Activated naive CD8-positive, alpha-beta T cell treated with anti-CD3 and anti-CD28 coated beads, Interleukin-2, amount 50 U/mL, for 16 hours (primary cell): ENCODE results near the gene TOR1B.

Experiments used
- DNase-seq: peaks from one replicate; pipeline ENCODE4 v3.0.0-alpha.2; 2020; ENCODE audit warnings: low read depth, low spot score

TOR1B gene

GRCh38 chr9:129840034-129840433, 37.0 kb downstream of the TOR1B start:
- DNase-seq = no peak

DNA sequence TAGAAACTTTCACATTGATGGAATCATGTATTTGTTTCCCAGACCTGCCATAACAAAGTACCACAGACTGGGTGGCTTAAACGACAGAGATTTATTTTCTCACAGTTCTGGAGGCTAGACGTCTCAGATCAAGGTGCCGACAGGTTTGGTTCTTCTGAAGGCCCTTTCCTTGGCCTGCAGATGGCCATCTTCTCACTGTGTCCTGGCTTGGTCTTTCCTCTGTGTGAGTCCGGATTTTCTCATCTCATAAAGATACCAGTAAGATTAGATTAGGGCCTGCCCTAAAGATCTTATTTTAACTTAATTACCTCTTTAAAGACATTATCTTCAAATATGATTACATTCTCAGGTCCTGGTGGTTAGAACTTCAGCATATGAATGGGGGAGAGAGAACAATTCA, 38.1 kb downstream of the TOR1B start:
- no peak for DNase-seq

DNA sequence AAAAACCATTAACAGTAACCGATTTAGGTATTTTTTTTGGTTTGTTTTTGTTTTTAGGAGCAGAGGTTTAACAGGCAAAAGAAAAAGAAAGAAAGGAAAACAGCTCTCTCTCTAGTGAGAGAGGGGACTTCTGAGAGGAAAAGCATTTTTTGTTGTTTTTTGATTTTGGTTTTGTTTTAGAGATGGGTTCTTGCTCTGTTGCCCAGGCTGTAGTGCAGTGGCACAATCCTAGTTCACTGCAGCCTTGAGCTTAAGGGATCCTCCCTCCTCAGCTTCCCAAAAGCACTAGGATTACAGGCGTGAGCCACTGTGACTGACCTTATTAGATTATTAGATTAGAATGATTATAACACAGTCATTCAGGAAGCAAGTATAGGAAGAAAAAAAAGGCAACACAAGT, 42.4 kb downstream of the TOR1B start:
- no peak for DNase-seq

DNA sequence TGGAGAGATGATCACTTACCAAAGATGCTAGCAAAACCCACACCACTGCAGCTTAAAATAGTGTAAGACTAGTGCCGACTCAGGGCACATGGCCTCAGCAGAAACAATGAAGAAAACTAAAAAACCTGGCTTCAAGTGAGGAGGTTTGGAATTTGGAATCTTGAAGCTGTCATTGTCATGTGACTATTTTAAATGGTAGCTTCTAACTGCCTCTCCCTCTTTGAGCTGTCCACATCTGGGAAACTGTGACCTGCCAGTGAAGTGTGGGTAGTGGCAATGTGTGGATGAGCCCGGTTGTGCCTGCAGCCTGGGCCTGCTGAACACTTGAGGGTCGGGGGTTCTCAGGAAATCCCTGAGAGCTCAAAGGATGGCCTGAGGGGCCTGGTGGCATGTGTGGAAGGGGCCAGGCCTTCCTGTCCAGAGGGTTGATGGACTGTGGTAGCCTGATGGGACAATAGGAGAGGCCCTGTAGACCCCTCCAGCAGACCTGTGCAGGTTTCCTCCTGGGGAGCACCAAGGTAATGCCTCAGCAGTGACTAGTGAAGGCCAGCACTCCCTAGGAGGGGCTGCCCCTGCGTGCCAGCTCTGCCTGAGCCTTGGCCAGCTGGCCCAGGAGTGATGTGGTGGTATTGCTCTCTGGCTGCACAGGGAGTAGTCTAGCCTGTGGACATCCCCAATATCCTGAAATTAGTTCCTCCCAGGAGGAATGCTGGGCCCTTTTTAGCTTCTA, 45.9 kb downstream of the TOR1B start:
- no peak for DNase-seq

- DNase-seq = no peak
Observed at GRCh38 chr9:129849901-129850300, 46.9 kb downstream of the TOR1B start.

DNA sequence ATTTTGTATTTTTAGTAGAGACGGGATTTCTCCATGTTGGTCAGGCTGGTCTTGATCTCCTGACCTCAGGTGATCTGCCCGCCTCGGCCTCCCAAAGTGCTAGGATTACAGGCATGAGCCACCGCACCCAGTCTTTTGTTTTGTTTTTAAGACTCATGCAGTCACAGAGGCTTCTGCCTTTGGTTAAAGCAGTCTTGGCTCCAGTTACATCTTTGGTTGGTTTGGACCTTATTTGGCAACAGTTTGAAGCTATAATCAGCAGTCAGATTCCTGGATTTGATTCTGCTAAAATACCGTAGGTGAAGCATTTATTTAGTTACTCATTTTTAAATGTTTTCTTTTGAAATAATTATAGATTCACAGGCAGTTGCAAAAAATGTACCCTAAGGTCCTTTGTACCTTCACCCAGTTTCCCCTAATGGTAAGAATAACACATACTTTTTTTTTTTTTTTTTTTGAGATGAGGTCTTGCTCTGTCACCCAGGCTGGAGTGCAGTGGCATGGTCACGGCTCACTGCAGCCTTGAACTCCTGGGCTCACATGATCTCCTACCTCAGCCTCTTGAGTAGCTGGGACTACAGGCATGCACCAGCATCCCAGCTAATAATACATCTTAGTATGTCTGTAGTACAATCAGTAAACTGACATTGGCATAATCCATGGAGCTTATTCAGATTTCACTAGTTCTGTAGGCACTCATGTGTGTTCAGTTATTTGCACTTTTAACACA, 48.0 kb downstream of the TOR1B start:
- DNase-seq = no peak

DNA sequence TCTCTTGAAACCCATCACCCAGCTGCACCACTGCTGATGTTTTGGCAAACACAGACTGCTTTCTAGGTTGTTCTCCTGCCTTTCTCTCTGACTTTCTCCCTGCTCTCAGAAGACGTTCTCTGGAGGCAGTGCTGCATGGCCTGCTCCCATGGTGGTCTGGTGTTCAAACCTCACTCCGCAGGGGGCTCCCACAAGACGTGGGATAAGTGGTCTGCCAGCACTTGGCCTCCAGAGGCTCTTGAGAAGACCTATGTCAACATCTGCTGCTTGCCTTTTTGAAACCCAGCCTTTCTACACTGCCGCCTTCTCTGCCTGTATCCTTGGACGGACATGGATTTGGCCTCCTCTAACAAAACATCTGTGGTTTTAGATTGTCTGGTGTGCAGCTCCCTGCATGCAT, 48.8 kb downstream of the TOR1B start:
- DNase-seq = no peak

GRCh38 chr9:129852579-129852978, 49.6 kb downstream of the TOR1B start:
- no peak for DNase-seq

DNA sequence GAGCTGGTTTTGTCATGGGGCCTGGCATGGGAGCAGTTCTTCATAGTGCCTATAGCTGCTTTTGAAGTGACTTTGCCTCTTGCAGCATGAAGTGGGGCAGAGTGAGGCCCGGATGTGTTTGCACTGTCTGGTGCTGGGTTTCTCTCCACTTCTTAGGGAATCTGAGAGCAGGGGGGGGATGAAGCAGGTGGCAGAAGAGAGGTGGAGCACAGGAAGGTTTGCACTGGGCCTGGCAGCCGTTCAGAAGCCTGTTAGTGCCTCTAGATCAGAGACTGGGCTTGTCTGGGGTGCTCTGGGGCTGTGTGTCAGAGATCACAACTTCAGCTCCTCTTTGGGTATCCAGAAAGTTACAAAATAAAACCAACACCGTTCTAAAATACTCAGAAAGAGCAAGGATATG, 50.6 kb downstream of the TOR1B start:
- DNase-seq = no peak

DNA sequence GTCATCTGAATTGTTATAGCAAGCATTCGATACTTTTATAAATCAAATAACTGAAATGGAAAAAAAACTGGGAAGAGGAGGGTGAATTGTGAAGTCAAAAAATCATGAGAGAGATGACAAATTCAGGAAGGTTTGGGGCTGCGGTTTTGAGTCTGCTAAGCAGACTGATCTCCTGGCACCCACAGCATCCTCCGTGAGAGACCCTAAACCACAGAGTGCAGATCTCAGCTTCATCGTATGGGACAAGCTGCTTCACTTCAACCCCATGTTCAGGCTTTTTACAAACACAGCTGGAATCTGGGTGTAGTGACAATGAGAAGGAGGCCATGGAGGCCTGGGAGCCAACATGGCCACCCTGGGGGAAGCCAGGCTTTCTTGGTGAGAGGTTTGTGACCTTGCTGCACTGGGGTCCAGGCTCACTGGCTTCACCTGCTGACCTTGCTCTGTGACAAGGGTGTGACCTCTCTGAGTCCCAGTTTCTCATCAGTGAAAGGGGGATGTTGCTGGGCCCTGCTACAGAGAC, 51.7 kb downstream of the TOR1B start:
- no peak for DNase-seq

GRCh38 chr9:129857207-129857606, 54.2 kb downstream of the TOR1B start:
- DNase-seq = no peak

GRCh38 chr9:129858167-129858962, 55.4 kb downstream of the TOR1B start:
- no peak for DNase-seq
